ENCODE data around the gene CDK11B. TPM values are rescaled to one million over a fixed set of nuclear protein-coding genes. Genes with fewer than 3 reads are reported as not detected.
A peak's percentile ranks its signal among the peaks of the same experiment; 100 is the strongest.

Gene CDK11B
- total RNA-seq, 1 donor from 2014 or later = 29.7 TPM

GRCh38 chr1:1601564-1602303 is 57.1 kb downstream of the CDK11B start:
- no peak for DNase-seq (ENCODE audit: extremely low spot score, unreplicated experiment)
- Mint-ChIP-seq H3K27ac (ENCODE audit: unreplicated experiment) (no peak overlapping the region), H3K9me3 (ENCODE audit: unreplicated experiment) (no peaks in the 10 kb centered on the region), H3K36me3 (ENCODE audit: unreplicated experiment) (no peaks in the 10 kb centered on the region), H3K27me3 (ENCODE audit: unreplicated experiment) (no peaks in the 10 kb centered on the region), H3K4me1 (ENCODE audit: unreplicated experiment) (peaks cover 12% of the 10 kb centered on the region), H3K4me3 (ENCODE audit: unreplicated experiment) (no peak overlapping the region)
- TF ChIP-seq CTCF (IDR thresholded peaks at IDR 0.05) = no peak

GRCh38 chr1:1600861-1601563 is 57.8 kb downstream of the CDK11B start:
- Mint-ChIP-seq H3K27me3 (ENCODE audit: unreplicated experiment) (no peaks in the 10 kb centered on the region), H3K4me1 (ENCODE audit: unreplicated experiment) (peaks cover 12% of the 10 kb centered on the region), H3K27ac (ENCODE audit: unreplicated experiment) (no peak overlapping the region), H3K9me3 (ENCODE audit: unreplicated experiment) (no peaks in the 10 kb centered on the region), H3K4me3 (ENCODE audit: unreplicated experiment) (peak overlapping the region; percentile 66), H3K36me3 (ENCODE audit: unreplicated experiment) (no peaks in the 10 kb centered on the region)
- DNase-seq (ENCODE audit: extremely low spot score, unreplicated experiment) = no peak
- no peak for TF ChIP-seq CTCF (IDR thresholded peaks at IDR 0.05)

GRCh38 chr1:1599935-1600860 is 58.6 kb downstream of the CDK11B start, which contains the start of gene FNDC10:
FNDC10 (minus strand) TSS chr1:1600135; CDS start chr1:1600015, 120 bp downstream.
- H3K9me3 Mint-ChIP-seq (ENCODE audit: unreplicated experiment) = no peaks in the 10 kb centered on the region
- H3K27ac Mint-ChIP-seq (ENCODE audit: unreplicated experiment) = no peak within 1 kb of the TSS
- no peaks in the 10 kb centered on the region for H3K36me3 Mint-ChIP-seq (ENCODE audit: unreplicated experiment)
- H3K27me3 Mint-ChIP-seq (ENCODE audit: unreplicated experiment) = no peaks in the 10 kb centered on the region
- peak within 1 kb of the TSS; percentile 71 for H3K4me3 Mint-ChIP-seq (ENCODE audit: unreplicated experiment)
- DNase-seq (ENCODE audit: extremely low spot score, unreplicated experiment) = peak; percentile 81
- peaks cover 12% of the 10 kb centered on the region for H3K4me1 Mint-ChIP-seq (ENCODE audit: unreplicated experiment)
- TF ChIP-seq CTCF (IDR thresholded peaks at IDR 0.05) = no peak

GRCh38 chr1:1599030-1599934 is 59.5 kb downstream of the CDK11B start:
- H3K27ac Mint-ChIP-seq (ENCODE audit: unreplicated experiment) = no peak overlapping the region
- H3K9me3 Mint-ChIP-seq (ENCODE audit: unreplicated experiment) = no peaks in the 10 kb centered on the region
- peak; percentile 81 for DNase-seq (ENCODE audit: extremely low spot score, unreplicated experiment)
- H3K36me3 Mint-ChIP-seq (ENCODE audit: unreplicated experiment) = no peaks in the 10 kb centered on the region
- H3K4me1 Mint-ChIP-seq (ENCODE audit: unreplicated experiment) = peaks cover 12% of the 10 kb centered on the region
- TF ChIP-seq CTCF (IDR thresholded peaks at IDR 0.05) = peak; percentile 35
- H3K27me3 Mint-ChIP-seq (ENCODE audit: unreplicated experiment) = no peaks in the 10 kb centered on the region
- peak overlapping the region; percentile 71 for H3K4me3 Mint-ChIP-seq (ENCODE audit: unreplicated experiment)

Measured in osteocyte (in vitro differentiated cells).